IMR-90 (cell line): ENCODE data around the gene CLIC1.

Experiments
- BHLHE40 ChIP-seq: fragments of 150-350 bp; IDR thresholded peaks from 2 replicates; pipeline ENCODE4 v1.6.1; 2016; ENCODE audit warnings: mild to moderate bottlenecking, low read depth, low read length
- CEBPB ChIP-seq: IDR thresholded peaks from 2 replicates; pipeline ENCODE4 v1.6.1; 2012; ENCODE audit warnings: low read depth, low read length, improper control_type of control experiment
- CHD1 ChIP-seq: IDR thresholded peaks from 2 replicates; pipeline ENCODE4 v1.6.1; 2012; ENCODE audit warnings: low read depth, low read length, improper control_type of control experiment
- CTCF ChIP-seq: conservative IDR thresholded peaks from 2 replicates; pipeline ENCODE4 v1.5.1; 2012; ENCODE audit warnings: mild to moderate bottlenecking, low read depth, low read length, improper control_type of control experiment
- MAZ ChIP-seq: IDR thresholded peaks from 2 replicates; pipeline ENCODE4 v1.6.1; 2012; ENCODE audit warnings: low read depth, mild to moderate bottlenecking, low read length, improper control_type of control experiment, moderate library complexity, borderline replicate concordance
- NFE2L2 ChIP-seq: fragments of 150-350 bp; IDR thresholded peaks from 2 replicates; pipeline ENCODE4 v1.6.1; 2016; ENCODE audit warnings: low read depth, mild to moderate bottlenecking, low read length
- POLR2A ChIP-seq: IDR thresholded peaks from 2 replicates; pipeline ENCODE4 v1.6.1; 2012; ENCODE audit warnings: mild to moderate bottlenecking, low read depth, low read length
- RAD21 ChIP-seq: IDR thresholded peaks from 2 replicates; pipeline ENCODE4 v1.6.1; 2012; ENCODE audit warnings: low read length, improper control_type of control experiment

- TF ChIP-seq POLR2A, result no peak
- TF ChIP-seq MAZ, result no peak
- TF ChIP-seq CTCF, result no peak
- TF ChIP-seq CEBPB, result no peak
- no peak for TF ChIP-seq RAD21
- no peak for TF ChIP-seq NFE2L2
- no peak for TF ChIP-seq CHD1
- TF ChIP-seq BHLHE40, result no peak
These were observed 14.2 kb downstream of the CLIC1 start for GRCh38 chr6:31722173-31722572.
